Kidney (tissue), 14 donors: ENCODE data around the gene FAM107B. TPM values are rescaled to one million over a fixed set of nuclear protein-coding genes. Genes with fewer than 3 reads are reported as not detected.

Experiments used
- DNase-seq, 5 donors: peaks; one replicate each; pipeline ENCODE4 v3.0.0-alpha.2; 2013 to 2020
- FAIRE-seq: peaks from 2 replicates; lab custom pipeline; 2012; peaks lifted over from hg19 to GRCh38; lab: Jason Lieb, UNC
- H3K27ac ChIP-seq, 2 donors: one replicate each; pipeline ENCODE4 v1.7.0; 2013; ENCODE audit warnings: low read depth in 2 of 2, low read length in 2 of 2, inconsistent platforms in 1 of 2
- H3K27me3 ChIP-seq: one replicate; pipeline ENCODE4 v1.7.1; 2013; ENCODE audit warnings: low read length, inconsistent platforms; ENCODE audit not compliant: control insufficient read depth, insufficient read depth
- H3K36me3 ChIP-seq, 3 donors: one replicate each; pipeline versions ENCODE4 v1.7.0 to v1.7.1; 2013; ENCODE audit warnings: low read length in 3 of 3, control low read depth in 1 of 3, inconsistent platforms in 1 of 3; ENCODE audit not compliant: insufficient read depth in 3 of 3, control insufficient read depth in 2 of 3
- H3K4me1 ChIP-seq, 3 donors: one replicate each; pipeline versions ENCODE4 v1.7.0 to v1.7.1; 2013; ENCODE audit warnings: low read length in 3 of 3, inconsistent platforms in 1 of 3, low read depth in 1 of 3; ENCODE audit not compliant: control insufficient read depth in 2 of 3, insufficient read depth in 2 of 3
- H3K4me3 ChIP-seq, 3 donors: one replicate each; pipeline versions ENCODE4 v1.7.0 to v1.8.1; 2013; ENCODE audit warnings: low read length in 3 of 3, control low read depth in 1 of 3, inconsistent platforms in 1 of 3
- H3K9ac ChIP-seq, 3 donors: one replicate each; pipeline versions ENCODE4 v1.7.0 to v1.7.1; 2013; ENCODE audit warnings: low read length in 3 of 3, control low read depth in 1 of 3, inconsistent platforms in 1 of 3
- H3K9me3 ChIP-seq, 3 donors: one replicate each; pipeline versions ENCODE4 v1.7.0 to v1.7.1; 2013; ENCODE audit warnings: low read length in 3 of 3, control low read depth in 1 of 3, inconsistent platforms in 1 of 3; ENCODE audit not compliant: control insufficient read depth in 2 of 3, insufficient read depth in 1 of 3
- intact Hi-C: fragments of 100-400 bp; cut with DNase I; formaldehyde crosslinking; loops from one replicate; pipeline ENCODE4 v1.11.1; 2022
- polyA plus RNA-seq: library from polyadenylated mRNA; stranded (reverse); fragments of 350-450 nt; fragmentation: Illumina TruSeq; extraction: RNeasy Lipid Tissue Mini Kit (QIAGEN cat#74804); gene quantifications from one replicate; pipeline ENCODE4 v1.2.3, GENCODE V29; 2014; ENCODE audit warnings: low read depth, low replicate concordance; ENCODE audit not compliant: insufficient read depth
- total RNA-seq: library from RNA; stranded (reverse); fragmentation: NEBNext Ultra II Directional; extraction: Animal tissue kit (Norgen Biotek cat#: 25700); gene quantifications from one replicate; pipeline ENCODE4 v1.2.1, GENCODE V29; 2021
- TF ChIP-seq, protein P1 (sequence below): IDR thresholded peaks from 3 replicates; pipeline ENCODE4 v1.5.1; 2012; ENCODE audit warnings: mild to moderate bottlenecking, moderate library complexity, borderline replicate concordance; ENCODE audit not compliant: insufficient read depth; ENCODE audit errors: extremely low read depth
- donor health status: control.
- donor health status: control.
- donor health status: control.
- donor health status: control.
- donor health status: control.
- donor health status: DM: yes; HTN: yes; CAD: no.
- donor health status: Normal renal cell carcinoma (clear cell type).

The FAM107B gene
- total and polyA plus RNA-seq, 2 donors from 2014 or later: 105 to 122 TPM

DNA sequence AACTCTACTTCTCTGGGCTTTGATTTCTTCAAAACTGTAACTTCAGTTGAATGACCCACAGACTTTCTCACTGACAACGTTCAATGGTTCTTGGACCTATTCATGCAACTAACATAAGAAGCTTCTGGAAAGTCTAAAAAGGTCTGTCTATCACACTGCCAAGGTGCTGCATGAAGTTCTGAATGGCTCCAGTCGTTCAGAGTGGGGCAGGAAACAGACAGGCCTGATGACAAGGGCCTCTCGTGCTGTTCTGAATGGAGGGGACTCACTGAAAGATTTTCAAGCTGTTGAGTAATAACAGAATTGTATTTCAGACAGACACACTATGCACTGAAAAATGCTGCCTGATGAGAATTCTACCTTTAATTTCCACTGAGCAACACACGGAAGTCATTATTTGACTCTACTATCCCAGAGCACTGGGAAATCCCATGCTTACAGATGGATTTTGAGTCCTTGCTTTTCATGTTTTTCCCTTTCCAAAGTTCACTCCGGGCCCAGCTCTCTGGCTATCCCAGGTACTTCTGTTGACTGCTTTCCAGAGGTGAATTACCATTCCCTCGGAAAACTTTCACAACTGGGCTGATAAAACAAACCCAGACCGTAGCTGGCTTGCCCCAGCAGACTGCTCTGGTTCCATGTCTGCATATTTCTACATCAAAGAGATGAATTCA lies 239.1 kb downstream of the FAM107B start:
- H3K9me3 ChIP-seq: no peaks in the 10 kb centered on the region
- no peak overlapping the region for H3K9ac ChIP-seq
- TF ChIP-seq, protein P1, sequence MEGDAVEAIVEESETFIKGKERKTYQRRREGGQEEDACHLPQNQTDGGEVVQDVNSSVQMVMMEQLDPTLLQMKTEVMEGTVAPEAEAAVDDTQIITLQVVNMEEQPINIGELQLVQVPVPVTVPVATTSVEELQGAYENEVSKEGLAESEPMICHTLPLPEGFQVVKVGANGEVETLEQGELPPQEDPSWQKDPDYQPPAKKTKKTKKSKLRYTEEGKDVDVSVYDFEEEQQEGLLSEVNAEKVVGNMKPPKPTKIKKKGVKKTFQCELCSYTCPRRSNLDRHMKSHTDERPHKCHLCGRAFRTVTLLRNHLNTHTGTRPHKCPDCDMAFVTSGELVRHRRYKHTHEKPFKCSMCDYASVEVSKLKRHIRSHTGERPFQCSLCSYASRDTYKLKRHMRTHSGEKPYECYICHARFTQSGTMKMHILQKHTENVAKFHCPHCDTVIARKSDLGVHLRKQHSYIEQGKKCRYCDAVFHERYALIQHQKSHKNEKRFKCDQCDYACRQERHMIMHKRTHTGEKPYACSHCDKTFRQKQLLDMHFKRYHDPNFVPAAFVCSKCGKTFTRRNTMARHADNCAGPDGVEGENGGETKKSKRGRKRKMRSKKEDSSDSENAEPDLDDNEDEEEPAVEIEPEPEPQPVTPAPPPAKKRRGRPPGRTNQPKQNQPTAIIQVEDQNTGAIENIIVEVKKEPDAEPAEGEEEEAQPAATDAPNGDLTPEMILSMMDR: no peak
- peak overlapping the region in 1 of 2 donors; percentile 52 for H3K27ac ChIP-seq
- peaks cover 3 to 8% (median 6%) of the 10 kb centered on the region in 3 donors for H3K36me3 ChIP-seq
- H3K27me3 ChIP-seq: no peaks in the 10 kb centered on the region
- intact Hi-C loops: no loop called here
- no peak overlapping the region for H3K4me3 ChIP-seq
- DNase-seq: no peak
- FAIRE-seq: no peak
- peaks cover 0 to 43% (median 24%) of the 10 kb centered on the region in 3 donors for H3K4me1 ChIP-seq

DNA sequence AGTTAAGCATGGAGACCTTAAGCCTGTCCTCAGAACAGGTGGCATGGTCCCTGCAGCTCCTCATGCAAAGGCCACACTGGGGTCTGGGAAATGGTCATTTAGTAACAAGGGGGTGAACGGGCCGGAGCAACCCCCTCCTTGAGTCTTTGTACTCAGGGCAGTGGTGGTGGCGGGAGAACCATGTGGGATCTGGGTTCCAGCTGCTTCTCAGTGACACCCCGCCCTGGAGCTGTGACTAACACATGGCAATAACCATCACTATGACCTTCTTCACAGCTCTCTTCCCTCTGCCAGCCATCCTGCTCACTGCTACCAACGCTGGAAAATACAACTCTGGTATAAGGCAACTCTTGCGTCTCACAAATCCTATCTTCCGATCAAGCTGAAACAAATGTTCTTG lies 240.5 kb downstream of the FAM107B start:
- Histone ChIP-seq H3K27ac (peak overlapping the region in 1 of 2 donors; percentile 86), H3K27me3 (no peaks in the 10 kb centered on the region), H3K9ac (no peak overlapping the region), H3K9me3 (no peaks in the 10 kb centered on the region), H3K4me3 (no peak overlapping the region), H3K4me1 (peaks cover 0 to 38% (median 24%) of the 10 kb centered on the region in 3 donors), H3K36me3 (peaks cover 3 to 14% (median 10%) of the 10 kb centered on the region in 3 donors)
- TF ChIP-seq, protein P1: no peak
- intact Hi-C loops: no loop called here
- no peak for FAIRE-seq
- no peak for DNase-seq

DNA sequence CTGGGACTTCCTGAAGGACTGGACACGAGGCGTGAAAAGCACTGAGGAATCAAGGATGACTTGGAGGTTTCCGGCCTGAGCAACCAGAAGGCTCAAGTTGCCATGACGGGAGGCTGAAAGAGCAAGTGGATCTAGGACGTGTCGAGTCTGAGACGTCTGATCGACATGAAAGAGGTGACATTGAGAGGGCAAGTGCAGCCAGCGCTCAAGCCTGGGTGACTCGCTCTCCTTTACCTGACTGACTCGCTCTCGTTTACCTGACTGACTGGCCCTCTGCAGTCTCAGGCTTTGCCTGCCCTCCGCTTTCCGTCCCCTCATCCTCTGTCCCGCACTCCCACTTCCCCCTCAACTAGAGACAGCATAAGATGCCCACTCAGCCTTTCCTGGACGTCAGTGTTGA lies 241.4 kb downstream of the FAM107B start:
- FAIRE-seq (no peak), DNase-seq (no peak)
- Histone ChIP-seq H3K36me3 (peaks cover 1 to 17% (median 9%) of the 10 kb centered on the region in 3 donors), H3K27me3 (no peaks in the 10 kb centered on the region), H3K27ac (peak overlapping the region; percentile 14 to 86), H3K4me1 (peaks cover 0 to 38% (median 24%) of the 10 kb centered on the region in 3 donors), H3K9me3 (no peaks in the 10 kb centered on the region), H3K9ac (peak overlapping the region in 1 of 3 donors; percentile 29), H3K4me3 (no peak overlapping the region)
- TF ChIP-seq, protein P1: no peak
- intact Hi-C loops: no loop called here
